Upper lobe of left lung (tissue), 4 donors: ENCODE measurements around the gene ETDB.

Experiments
- EP300 ChIP-seq, 4 donors: sonication (generic); formaldehyde crosslinking; IDR thresholded peaks; one replicate each; pipeline ENCODE4 v1.5.1; 2017; ENCODE audit warnings: antibody characterized with exemption in 4 of 4, control low read depth in 2 of 4
- POLR2A ChIP-seq, 4 donors: fragments of 450-650 bp; IDR thresholded peaks; one replicate each; pipeline ENCODE4 v1.5.1; 2016 to 2017; ENCODE audit warnings: antibody characterized with exemption in 4 of 4, mild to moderate bottlenecking in 2 of 4
- POLR2AphosphoS5 ChIP-seq, 2 donors: sonication (generic); formaldehyde crosslinking; IDR thresholded peaks; one replicate each; pipeline ENCODE4 v1.5.1; 2017; ENCODE audit warnings: antibody characterized with exemption in 2 of 2
- TF ChIP-seq, protein P1 (sequence below), 6 experiments: fragments of 450-650 bp in 4 of 6; fragments of 200-600 bp in 2 of 6; sonication (generic) in 2 of 6; IDR thresholded peaks; one replicate each; pipeline ENCODE4 v1.5.1; 2016 to 2019; ENCODE audit warnings: antibody characterized with exemption in 6 of 6

DNA sequence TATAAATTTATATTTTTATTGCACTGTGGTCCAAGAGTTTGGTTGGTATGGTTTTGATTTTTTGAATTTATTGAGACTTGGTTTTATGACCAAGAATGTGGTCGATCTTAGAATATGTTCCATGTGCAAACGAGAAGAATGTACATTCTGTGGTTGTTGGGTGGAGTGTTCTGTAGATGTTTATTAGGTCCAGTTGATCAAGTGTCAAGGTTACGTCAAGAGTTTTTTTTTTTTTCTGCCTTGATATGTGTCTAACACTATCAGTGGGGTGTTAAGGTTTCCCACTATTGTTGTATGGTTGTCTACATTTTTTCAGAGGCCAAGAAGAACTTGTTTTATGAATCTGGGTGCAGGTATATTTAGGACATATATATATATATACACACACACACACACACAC is 10.8 kb downstream of the ETDB start:
- TF ChIP-seq, protein P1, sequence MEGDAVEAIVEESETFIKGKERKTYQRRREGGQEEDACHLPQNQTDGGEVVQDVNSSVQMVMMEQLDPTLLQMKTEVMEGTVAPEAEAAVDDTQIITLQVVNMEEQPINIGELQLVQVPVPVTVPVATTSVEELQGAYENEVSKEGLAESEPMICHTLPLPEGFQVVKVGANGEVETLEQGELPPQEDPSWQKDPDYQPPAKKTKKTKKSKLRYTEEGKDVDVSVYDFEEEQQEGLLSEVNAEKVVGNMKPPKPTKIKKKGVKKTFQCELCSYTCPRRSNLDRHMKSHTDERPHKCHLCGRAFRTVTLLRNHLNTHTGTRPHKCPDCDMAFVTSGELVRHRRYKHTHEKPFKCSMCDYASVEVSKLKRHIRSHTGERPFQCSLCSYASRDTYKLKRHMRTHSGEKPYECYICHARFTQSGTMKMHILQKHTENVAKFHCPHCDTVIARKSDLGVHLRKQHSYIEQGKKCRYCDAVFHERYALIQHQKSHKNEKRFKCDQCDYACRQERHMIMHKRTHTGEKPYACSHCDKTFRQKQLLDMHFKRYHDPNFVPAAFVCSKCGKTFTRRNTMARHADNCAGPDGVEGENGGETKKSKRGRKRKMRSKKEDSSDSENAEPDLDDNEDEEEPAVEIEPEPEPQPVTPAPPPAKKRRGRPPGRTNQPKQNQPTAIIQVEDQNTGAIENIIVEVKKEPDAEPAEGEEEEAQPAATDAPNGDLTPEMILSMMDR (IDR thresholded peaks at IDR 0.05) = no peak
- TF ChIP-seq POLR2A (IDR thresholded peaks at IDR 0.05) (no peak), POLR2AphosphoS5 (IDR thresholded peaks at IDR 0.05) (no peak), EP300 (IDR thresholded peaks at IDR 0.05) (no peak)
